ENCODE data around the gene KLF16. TPM values are rescaled to one million over a fixed set of nuclear protein-coding genes. Genes with fewer than 3 reads are reported as not detected.

KLF16 gene
- total RNA-seq, 2 donors from 2014 or later: 16.3 to 32.9 TPM

GRCh38 chr19:1825909-1826556 is 37.3 kb downstream of the KLF16 start:
- no peaks in the 10 kb centered on the region for H3K27me3 Mint-ChIP-seq
- no peak overlapping the region for H3K4me3 Mint-ChIP-seq
- no peaks in the 10 kb centered on the region for H3K4me1 Mint-ChIP-seq
- ATAC-seq (replicated peaks): peak; percentile 92
- H3K36me3 Mint-ChIP-seq (ENCODE audit: low read depth): peaks cover 51% of the 10 kb centered on the region
- H3K9me3 Mint-ChIP-seq: no peaks in the 10 kb centered on the region
- H3K27ac Mint-ChIP-seq: peak overlapping the region; percentile 48

DNA sequence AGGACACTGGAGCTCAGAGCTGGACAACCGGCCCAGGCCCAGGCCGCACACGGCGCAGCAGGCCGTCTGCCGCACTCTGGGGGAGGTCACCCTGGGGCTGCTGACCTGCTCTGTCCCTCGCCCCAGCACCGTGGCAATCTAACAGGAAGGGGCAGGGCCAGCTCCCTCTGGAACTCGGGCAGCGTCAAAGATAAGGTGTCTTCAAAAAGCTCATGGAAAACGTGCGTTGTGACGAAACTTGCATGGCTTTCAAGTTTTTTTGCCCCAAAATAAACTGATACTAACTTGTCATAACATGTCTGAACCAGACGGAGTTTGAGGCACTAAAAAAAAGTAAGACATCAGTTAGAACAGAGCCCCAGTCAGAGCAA is 39.1 kb downstream of the KLF16 start:
- Mint-ChIP-seq H3K27ac (no peak overlapping the region), H3K4me1 (no peaks in the 10 kb centered on the region), H3K27me3 (no peaks in the 10 kb centered on the region), H3K9me3 (no peaks in the 10 kb centered on the region), H3K36me3 (ENCODE audit: low read depth) (peaks cover 64% of the 10 kb centered on the region), H3K4me3 (no peak overlapping the region)
- ATAC-seq (replicated peaks): no peak

DNA sequence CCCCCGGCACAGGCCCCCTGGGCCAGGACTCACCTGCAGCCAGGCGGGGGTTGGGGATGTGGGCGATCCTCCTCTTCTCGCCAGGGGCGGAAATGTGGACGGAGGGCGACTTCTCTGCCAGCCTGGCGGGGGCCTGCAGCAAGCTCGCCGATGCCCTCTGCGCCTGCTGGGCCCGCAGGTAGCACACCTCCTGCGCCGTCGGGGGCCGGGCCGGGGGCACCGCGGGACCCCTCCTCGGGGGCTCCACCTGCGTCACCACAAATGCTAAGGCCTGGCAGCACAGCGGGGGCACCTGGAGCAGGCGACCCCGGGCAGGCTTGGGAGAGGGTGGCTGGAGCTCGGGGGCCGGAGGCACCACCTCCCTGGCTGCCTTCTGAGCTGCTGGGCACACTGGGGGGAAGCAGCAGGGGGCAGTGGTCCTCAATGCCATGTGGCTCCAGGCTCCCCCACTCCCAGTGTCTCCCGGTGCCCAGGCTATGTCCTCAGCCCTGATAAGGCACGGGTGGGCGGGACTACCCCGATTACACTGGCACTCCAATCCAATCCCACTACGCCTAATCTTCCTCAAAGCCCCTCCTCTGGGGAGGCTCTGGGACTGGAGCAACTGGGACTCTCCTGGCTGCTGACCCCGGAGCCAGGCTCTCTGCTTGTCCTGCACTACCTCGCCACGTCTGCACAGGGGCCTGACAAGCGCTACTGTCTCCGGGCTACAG is 39.7 kb downstream of the KLF16 start:
- H3K27me3 Mint-ChIP-seq: no peaks in the 10 kb centered on the region
- no peak overlapping the region for H3K4me3 Mint-ChIP-seq
- H3K9me3 Mint-ChIP-seq: no peaks in the 10 kb centered on the region
- no peak overlapping the region for H3K27ac Mint-ChIP-seq
- H3K36me3 Mint-ChIP-seq (ENCODE audit: low read depth): peaks cover 60% of the 10 kb centered on the region
- ATAC-seq (replicated peaks): no peak
- H3K4me1 Mint-ChIP-seq: no peaks in the 10 kb centered on the region

- no peak for ATAC-seq (replicated peaks)
- no peaks in the 10 kb centered on the region for H3K4me1 Mint-ChIP-seq
- peaks cover 62% of the 10 kb centered on the region for H3K36me3 Mint-ChIP-seq (ENCODE audit: low read depth)
- no peak overlapping the region for H3K27ac Mint-ChIP-seq
- H3K4me3 Mint-ChIP-seq: no peak overlapping the region
- no peaks in the 10 kb centered on the region for H3K27me3 Mint-ChIP-seq
- H3K9me3 Mint-ChIP-seq: no peaks in the 10 kb centered on the region
These were observed 40.4 kb downstream of the KLF16 start for GRCh38 chr19:1823020-1823419.

GRCh38 chr19:1822210-1822609 is 41.2 kb downstream of the KLF16 start:
- Mint-ChIP-seq H3K4me1 (no peaks in the 10 kb centered on the region), H3K4me3 (no peak overlapping the region), H3K36me3 (ENCODE audit: low read depth) (peaks cover 66% of the 10 kb centered on the region), H3K27ac (no peak overlapping the region), H3K27me3 (no peaks in the 10 kb centered on the region), H3K9me3 (no peaks in the 10 kb centered on the region)
- no peak for ATAC-seq (replicated peaks)

GRCh38 chr19:1819341-1820255 is 43.8 kb downstream of the KLF16 start:
- Mint-ChIP-seq H3K9me3 (no peaks in the 10 kb centered on the region), H3K27me3 (no peaks in the 10 kb centered on the region), H3K36me3 (ENCODE audit: low read depth) (peaks cover 53% of the 10 kb centered on the region), H3K4me1 (no peaks in the 10 kb centered on the region), H3K4me3 (no peak overlapping the region), H3K27ac (no peak overlapping the region)
- ATAC-seq (replicated peaks): no peak

DNA sequence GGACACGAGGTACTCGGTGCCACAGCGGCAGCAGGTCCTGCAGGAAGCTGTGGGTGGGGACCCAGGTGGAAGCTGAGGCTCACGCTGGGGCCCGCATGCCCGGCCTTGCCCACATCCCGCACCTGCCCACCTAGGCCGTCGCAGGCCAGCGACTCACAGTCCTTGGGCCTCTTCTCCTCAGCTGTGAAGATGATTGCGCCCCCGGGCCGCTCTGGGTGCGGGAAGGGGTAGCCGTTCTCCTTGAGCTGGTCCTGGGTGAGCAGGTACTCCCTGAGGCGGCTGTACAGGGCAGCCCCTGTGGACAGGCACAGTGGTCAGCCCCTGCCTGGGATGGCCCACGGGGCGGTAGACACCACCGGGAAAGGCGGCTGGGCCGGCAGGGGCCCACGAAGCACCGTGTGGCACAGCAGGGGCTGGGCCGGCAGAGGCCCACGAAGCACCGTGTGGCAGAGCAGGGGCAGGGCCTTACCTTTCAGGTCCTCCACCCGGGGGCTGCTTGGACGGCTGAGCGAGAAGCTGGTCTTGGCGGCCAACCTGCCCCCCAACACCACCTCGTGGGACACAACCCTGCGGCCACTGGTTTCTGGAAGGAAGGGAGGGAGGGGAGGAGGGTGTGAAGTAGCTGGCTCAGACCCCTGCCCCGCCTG is 44.7 kb downstream of the KLF16 start:
- H3K27me3 Mint-ChIP-seq: no peaks in the 10 kb centered on the region
- no peaks in the 10 kb centered on the region for H3K4me1 Mint-ChIP-seq
- ATAC-seq (replicated peaks): no peak
- H3K9me3 Mint-ChIP-seq: no peaks in the 10 kb centered on the region
- no peak overlapping the region for H3K4me3 Mint-ChIP-seq
- no peak overlapping the region for H3K27ac Mint-ChIP-seq
- H3K36me3 Mint-ChIP-seq (ENCODE audit: low read depth): peaks cover 45% of the 10 kb centered on the region

DNA sequence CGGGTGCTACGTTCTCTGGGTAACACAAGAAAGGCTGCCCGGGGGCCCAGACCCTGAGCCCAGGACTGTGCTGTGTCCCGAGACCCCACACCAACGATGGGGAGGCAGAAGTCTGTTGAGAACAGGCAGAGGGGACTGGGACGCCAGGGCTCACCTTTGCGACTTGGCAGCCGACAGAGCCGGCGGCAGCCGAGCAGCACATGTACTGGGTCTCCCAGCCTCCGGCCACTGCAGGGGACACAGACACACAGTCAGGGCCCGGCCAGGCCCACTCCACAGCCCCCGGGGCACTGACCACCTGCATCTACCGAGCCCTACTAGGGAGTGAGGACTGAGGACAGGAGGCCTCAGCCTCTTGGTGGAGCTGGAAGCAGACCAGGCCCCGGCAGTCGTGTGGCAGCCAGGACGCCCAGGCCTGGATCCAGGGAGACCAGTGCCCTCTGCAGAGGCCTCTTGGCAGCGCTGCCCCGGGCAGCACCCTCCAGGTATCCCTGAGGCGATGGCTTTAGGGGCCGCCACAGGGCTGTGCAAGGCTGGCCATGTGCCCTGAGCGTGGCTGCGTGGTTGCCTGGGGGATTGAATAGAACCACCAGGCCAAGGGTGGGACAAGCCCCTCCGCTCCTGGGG is 45.7 kb downstream of the KLF16 start:
- H3K27me3 Mint-ChIP-seq: no peaks in the 10 kb centered on the region
- H3K4me3 Mint-ChIP-seq: no peak overlapping the region
- H3K27ac Mint-ChIP-seq: no peak overlapping the region
- no peaks in the 10 kb centered on the region for H3K9me3 Mint-ChIP-seq
- H3K4me1 Mint-ChIP-seq: peaks cover 5% of the 10 kb centered on the region
- peaks cover 40% of the 10 kb centered on the region for H3K36me3 Mint-ChIP-seq (ENCODE audit: low read depth)
- no peak for ATAC-seq (replicated peaks)

DNA sequence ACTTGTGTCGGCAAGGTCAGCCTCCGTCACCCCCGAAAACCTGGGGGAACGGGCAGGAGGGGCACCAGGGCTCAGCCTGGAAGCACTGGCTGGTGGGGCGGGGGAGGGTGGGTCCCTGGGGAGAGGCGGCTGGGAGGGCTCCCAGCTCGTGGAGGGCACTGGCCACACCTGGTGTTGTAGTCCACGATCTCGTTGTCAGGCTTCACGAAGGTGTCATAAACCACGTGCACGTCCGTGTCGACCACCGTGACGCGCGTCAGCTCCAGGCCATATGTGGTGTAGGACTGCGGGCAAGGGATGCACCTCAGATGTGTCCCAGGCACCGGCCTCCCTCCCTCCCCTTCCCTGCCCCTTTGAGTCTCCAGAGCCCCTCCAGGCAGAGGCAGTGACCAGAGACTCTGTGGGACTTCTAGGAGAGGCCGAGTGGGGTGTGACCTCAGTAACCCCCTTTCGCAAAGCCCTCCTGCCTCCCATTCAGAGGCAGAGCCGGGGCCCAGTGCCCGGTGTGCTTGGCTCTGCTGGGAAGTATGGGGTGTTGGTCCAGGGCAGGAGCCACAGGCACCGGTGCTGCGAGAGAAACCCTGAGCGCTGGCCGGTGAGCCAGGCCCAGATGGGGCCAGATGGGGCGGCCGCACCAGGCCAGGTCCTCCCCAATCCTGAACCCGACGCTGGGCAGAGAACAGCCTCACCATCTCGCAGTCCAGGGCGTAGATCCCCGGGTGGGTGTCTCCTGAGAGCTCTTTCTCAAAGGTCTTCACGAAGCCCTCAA is 46.7 kb downstream of the KLF16 start:
- ATAC-seq (replicated peaks): no peak
- no peak overlapping the region for H3K4me3 Mint-ChIP-seq
- H3K27me3 Mint-ChIP-seq: no peaks in the 10 kb centered on the region
- H3K4me1 Mint-ChIP-seq: peaks cover 7% of the 10 kb centered on the region
- no peaks in the 10 kb centered on the region for H3K9me3 Mint-ChIP-seq
- no peak overlapping the region for H3K27ac Mint-ChIP-seq
- H3K36me3 Mint-ChIP-seq (ENCODE audit: low read depth): peaks cover 32% of the 10 kb centered on the region

DNA sequence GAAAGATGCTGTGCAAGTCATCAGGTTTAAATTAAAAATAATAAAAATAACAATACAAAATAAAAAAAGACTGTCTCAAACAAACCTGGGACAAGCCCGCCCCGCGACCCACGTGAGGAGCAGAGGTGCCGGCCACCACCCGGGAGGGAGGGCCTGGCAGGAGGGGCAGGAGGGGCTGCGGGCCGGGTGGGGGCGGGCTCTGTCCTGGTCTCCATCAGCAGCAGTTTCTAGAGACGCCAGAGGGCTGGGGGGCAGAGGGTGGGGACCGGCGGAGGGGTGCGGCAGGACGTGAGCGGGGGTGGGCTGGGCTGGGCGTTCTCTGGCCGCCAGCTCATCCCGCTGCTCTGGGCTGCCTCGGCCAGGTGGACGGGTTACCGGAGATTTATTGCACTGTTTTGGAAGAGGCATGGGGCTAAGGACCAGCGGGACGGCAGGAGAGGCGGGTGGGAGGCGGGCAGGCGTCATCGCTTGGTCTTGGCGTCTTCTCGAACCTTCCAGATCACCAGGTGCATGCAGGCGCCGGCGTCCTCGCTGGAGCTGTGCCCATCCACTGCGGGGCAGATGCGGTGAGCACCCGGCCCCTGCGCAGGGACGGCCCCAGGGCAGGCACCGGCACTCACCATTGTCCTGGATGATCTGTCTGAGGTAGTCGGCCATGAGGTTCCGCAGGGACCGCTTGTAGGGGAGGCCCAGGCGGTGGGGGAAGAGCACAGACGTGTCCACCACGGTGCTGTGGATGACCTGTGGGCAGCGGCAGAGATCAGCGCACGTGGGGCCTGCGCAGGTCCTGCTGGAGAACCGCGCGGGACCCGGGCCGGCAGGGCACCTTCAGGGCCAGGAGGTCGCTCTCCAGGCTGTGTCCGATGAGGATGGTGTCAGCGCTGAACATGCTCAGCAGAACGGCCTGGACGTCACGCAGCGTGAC is 47.5 kb downstream of the KLF16 start:
- Mint-ChIP-seq H3K27ac (no peak overlapping the region), H3K9me3 (no peaks in the 10 kb centered on the region), H3K4me1 (peaks cover 12% of the 10 kb centered on the region), H3K36me3 (ENCODE audit: low read depth) (peaks cover 24% of the 10 kb centered on the region), H3K4me3 (no peak overlapping the region), H3K27me3 (no peaks in the 10 kb centered on the region)
- no peak for ATAC-seq (replicated peaks)

DNA sequence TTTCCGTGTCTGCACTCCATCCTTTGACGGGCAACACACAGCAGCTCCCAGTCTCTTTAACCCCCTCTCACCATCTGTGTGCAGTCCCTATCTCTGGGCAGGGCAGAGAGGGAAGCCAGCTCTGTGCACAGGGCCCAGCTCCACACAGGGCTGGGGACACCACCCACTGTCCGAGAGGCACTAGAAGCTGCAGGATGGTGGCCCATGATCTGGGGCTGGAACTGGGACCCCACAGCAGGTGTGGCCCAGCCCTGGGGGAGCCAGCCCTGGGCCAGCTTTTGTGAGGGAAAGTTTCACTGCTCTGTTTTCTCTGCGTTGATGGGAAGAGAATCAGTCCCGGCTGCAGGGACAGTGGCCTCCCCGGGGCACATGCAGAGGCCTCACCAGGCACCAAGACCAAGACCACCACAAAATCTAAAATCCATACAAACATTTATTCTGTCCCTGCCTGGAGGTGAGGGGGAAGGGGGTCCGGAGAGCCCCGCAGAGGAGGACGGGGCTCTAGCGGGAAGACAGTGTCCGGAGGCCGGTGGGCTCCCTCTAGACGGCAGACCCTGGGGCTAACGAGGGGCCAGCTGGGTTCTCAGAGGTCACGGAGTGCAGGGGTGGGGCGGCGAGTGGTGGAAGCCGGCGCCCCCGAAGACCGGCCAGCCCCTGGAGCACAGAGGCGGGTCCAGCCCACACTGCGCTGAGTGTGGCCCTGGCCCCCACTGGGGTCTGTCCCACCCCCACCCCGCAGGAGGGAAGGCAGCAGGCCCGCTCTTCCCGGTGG is 48.4 kb downstream of the KLF16 start:
- ATAC-seq (replicated peaks): no peak
- H3K4me1 Mint-ChIP-seq: peaks cover 12% of the 10 kb centered on the region
- H3K27me3 Mint-ChIP-seq: no peaks in the 10 kb centered on the region

GRCh38 chr19:1814391-1814790 is 49.0 kb downstream of the KLF16 start:
- ATAC-seq (replicated peaks): no peak
- H3K27me3 Mint-ChIP-seq: no peaks in the 10 kb centered on the region
- H3K36me3 Mint-ChIP-seq (ENCODE audit: low read depth): peaks cover 13% of the 10 kb centered on the region
- peaks cover 12% of the 10 kb centered on the region for H3K4me1 Mint-ChIP-seq
- H3K27ac Mint-ChIP-seq: no peak overlapping the region
- H3K4me3 Mint-ChIP-seq: no peak overlapping the region
- no peaks in the 10 kb centered on the region for H3K9me3 Mint-ChIP-seq

More for the DNA sequence above, 48.4 kb downstream of the KLF16 start:
- no peak overlapping the region for H3K4me3 Mint-ChIP-seq
- no peak overlapping the region for H3K27ac Mint-ChIP-seq
- H3K36me3 Mint-ChIP-seq (ENCODE audit: low read depth): peaks cover 16% of the 10 kb centered on the region
- no peaks in the 10 kb centered on the region for H3K9me3 Mint-ChIP-seq

Data from activated T-helper 17 cell treated with anti-CD3 and anti-CD28 coated beads, Interleukin-2, amount 50 U/mL, for 72 hours (primary cell).